ENCODE measurements around the gene CDH3.

Gene CDH3

GRCh38 chr16:68731637-68732036 lies 86.5 kb downstream of the CDH3 start:
- H3K9me3 Mint-ChIP-seq: no peaks in the 10 kb centered on the region
- no peak overlapping the region for H3K27ac Mint-ChIP-seq
- peaks cover 0 to 2% of the 10 kb centered on the region in 2 donors for H3K4me1 Mint-ChIP-seq
- peaks cover 0 to under 1% of the 10 kb centered on the region in 2 donors for H3K36me3 Mint-ChIP-seq
- ATAC-seq (replicated peaks): no peak
- DNase-seq: no peak
- peaks cover 28 to 60% of the 10 kb centered on the region in 2 donors for H3K27me3 Mint-ChIP-seq
- no peak overlapping the region for H3K4me3 Mint-ChIP-seq

- Mint-ChIP-seq H3K4me3 (no peak overlapping the region), H3K4me1 (peaks cover 3 to 7% of the 10 kb centered on the region in 2 donors), H3K36me3 (peaks cover 0 to 4% of the 10 kb centered on the region in 2 donors), H3K9me3 (peaks cover 0 to 1% of the 10 kb centered on the region in 2 donors), H3K27ac (no peak overlapping the region), H3K27me3 (peaks cover 30 to 60% of the 10 kb centered on the region in 2 donors)
- DNase-seq: no peak
- no peak for ATAC-seq (replicated peaks)
Measured at GRCh38 chr16:68732042-68732680, 87.1 kb downstream of the CDH3 start.

GRCh38 chr16:68732741-68733399 lies 87.8 kb downstream of the CDH3 start:
- H3K27me3 Mint-ChIP-seq: peaks cover 34 to 63% of the 10 kb centered on the region in 2 donors
- ATAC-seq (replicated peaks) (no peak), DNase-seq (no peak)
- H3K9me3 Mint-ChIP-seq: peaks cover 0 to 1% of the 10 kb centered on the region in 2 donors
- no peak overlapping the region for H3K4me3 Mint-ChIP-seq
- no peak overlapping the region for H3K27ac Mint-ChIP-seq
- H3K4me1 Mint-ChIP-seq: peaks cover 8 to 14% of the 10 kb centered on the region in 2 donors
- peaks cover 2 to 7% of the 10 kb centered on the region in 2 donors for H3K36me3 Mint-ChIP-seq

GRCh38 chr16:68733570-68733969 lies 88.5 kb downstream of the CDH3 start:
- no peak for ATAC-seq (replicated peaks)
- H3K9me3 Mint-ChIP-seq: peaks cover 0 to 1% of the 10 kb centered on the region in 2 donors
- peaks cover 35 to 65% of the 10 kb centered on the region in 2 donors for H3K27me3 Mint-ChIP-seq
- H3K4me1 Mint-ChIP-seq: peaks cover 8 to 20% of the 10 kb centered on the region in 2 donors
- no peak overlapping the region for H3K4me3 Mint-ChIP-seq
- H3K36me3 Mint-ChIP-seq: peaks cover 2 to 7% of the 10 kb centered on the region in 2 donors
- DNase-seq: no peak
- no peak overlapping the region for H3K27ac Mint-ChIP-seq

GRCh38 chr16:68734782-68735181 lies 89.7 kb downstream of the CDH3 start:
- no peak for ATAC-seq (replicated peaks)
- H3K4me3 Mint-ChIP-seq: no peak overlapping the region
- peaks cover 0 to 1% of the 10 kb centered on the region in 2 donors for H3K9me3 Mint-ChIP-seq
- no peak for DNase-seq
- peaks cover 34 to 57% of the 10 kb centered on the region in 2 donors for H3K27me3 Mint-ChIP-seq
- peaks cover 2 to 7% of the 10 kb centered on the region in 2 donors for H3K36me3 Mint-ChIP-seq
- no peak overlapping the region for H3K27ac Mint-ChIP-seq
- H3K4me1 Mint-ChIP-seq: peaks cover 8 to 24% of the 10 kb centered on the region in 2 donors

GRCh38 chr16:68736561-68736960 lies 91.5 kb downstream of the CDH3 start:
- H3K27me3 Mint-ChIP-seq: peaks cover 34 to 57% of the 10 kb centered on the region in 2 donors
- no peak for ATAC-seq (replicated peaks)
- peaks cover 2 to 7% of the 10 kb centered on the region in 2 donors for H3K36me3 Mint-ChIP-seq
- no peak for DNase-seq
- peaks cover 24 to 41% of the 10 kb centered on the region in 2 donors for H3K4me1 Mint-ChIP-seq
- peak overlapping the region; percentile 61 to 68 for H3K4me3 Mint-ChIP-seq
- H3K27ac Mint-ChIP-seq: no peak overlapping the region
- H3K9me3 Mint-ChIP-seq: peaks cover 0 to 1% of the 10 kb centered on the region in 2 donors

- Mint-ChIP-seq H3K27me3 (peaks cover 33 to 56% of the 10 kb centered on the region in 2 donors), H3K4me3 (peak within 1 kb of the TSS; percentile 61 to 72), H3K4me1 (peaks cover 28 to 44% of the 10 kb centered on the region in 2 donors), H3K27ac (peak within 1 kb of the TSS; percentile 65), H3K9me3 (peaks cover 0 to 1% of the 10 kb centered on the region in 2 donors), H3K36me3 (peaks cover 2 to 7% of the 10 kb centered on the region in 2 donors)
- peak; percentile 46 to 53 for ATAC-seq (replicated peaks)
- no peak for DNase-seq
Measured at GRCh38 chr16:68737046-68737729, 92.1 kb downstream of the CDH3 start, which contains the start of gene CDH1. Gene CDH1 (plus strand): TSS chr16:68737292. CDS start chr16:68737416, 124 bp downstream.

- no peak for DNase-seq
- ATAC-seq (replicated peaks): no peak
- H3K36me3 Mint-ChIP-seq: peaks cover 2 to 7% of the 10 kb centered on the region in 2 donors
- H3K4me1 Mint-ChIP-seq: peaks cover 33 to 52% of the 10 kb centered on the region in 2 donors
- H3K4me3 Mint-ChIP-seq: peak overlapping the region in 1 of 2 donors; percentile 72
- H3K27ac Mint-ChIP-seq: peak overlapping the region; percentile 65
- peaks cover 26 to 50% of the 10 kb centered on the region in 2 donors for H3K27me3 Mint-ChIP-seq
- H3K9me3 Mint-ChIP-seq: peaks cover 0 to 1% of the 10 kb centered on the region in 2 donors
Measured at GRCh38 chr16:68737730-68738629, 92.9 kb downstream of the CDH3 start.

GRCh38 chr16:68739964-68740627 lies 95.0 kb downstream of the CDH3 start:
- peak overlapping the region; percentile 50 to 51 for H3K4me3 Mint-ChIP-seq
- no peak for DNase-seq
- H3K27ac Mint-ChIP-seq: peak overlapping the region; percentile 85
- ATAC-seq (replicated peaks): peak; percentile 33 to 56
- H3K27me3 Mint-ChIP-seq: peaks cover 30 to 42% of the 10 kb centered on the region in 2 donors
- peaks cover 2 to 7% of the 10 kb centered on the region in 2 donors for H3K36me3 Mint-ChIP-seq
- H3K9me3 Mint-ChIP-seq: peaks cover 0 to 1% of the 10 kb centered on the region in 2 donors
- peaks cover 38 to 57% of the 10 kb centered on the region in 2 donors for H3K4me1 Mint-ChIP-seq

- H3K36me3 Mint-ChIP-seq: peaks cover 2 to 7% of the 10 kb centered on the region in 2 donors
- peak overlapping the region; percentile 50 to 51 for H3K4me3 Mint-ChIP-seq
- H3K9me3 Mint-ChIP-seq: peaks cover 0 to 1% of the 10 kb centered on the region in 2 donors
- peak; percentile 43 to 54 for ATAC-seq (replicated peaks)
- DNase-seq: no peak
- H3K27ac Mint-ChIP-seq: peak overlapping the region; percentile 85
- H3K27me3 Mint-ChIP-seq: peaks cover 28 to 42% of the 10 kb centered on the region in 2 donors
- H3K4me1 Mint-ChIP-seq: peaks cover 38 to 57% of the 10 kb centered on the region in 2 donors
Measured at GRCh38 chr16:68740628-68741346, 95.7 kb downstream of the CDH3 start.

- no peaks in the 10 kb centered on the region for H3K9me3 Mint-ChIP-seq
- H3K27ac Mint-ChIP-seq: no peak overlapping the region
- H3K36me3 Mint-ChIP-seq: no peaks in the 10 kb centered on the region
- no peak for DNase-seq
- no peak for ATAC-seq (replicated peaks)
- H3K4me1 Mint-ChIP-seq: peaks cover 30 to 36% of the 10 kb centered on the region in 2 donors
- peaks cover 12 to 37% of the 10 kb centered on the region in 2 donors for H3K27me3 Mint-ChIP-seq
- H3K4me3 Mint-ChIP-seq: no peak overlapping the region
Measured at GRCh38 chr16:68743664-68744063, 98.6 kb downstream of the CDH3 start.

- no peak overlapping the region for H3K27ac Mint-ChIP-seq
- H3K4me1 Mint-ChIP-seq: peaks cover 30 to 34% of the 10 kb centered on the region in 2 donors
- no peaks in the 10 kb centered on the region for H3K36me3 Mint-ChIP-seq
- ATAC-seq (replicated peaks) (no peak), DNase-seq (no peak)
- H3K9me3 Mint-ChIP-seq: no peaks in the 10 kb centered on the region
- no peak overlapping the region for H3K4me3 Mint-ChIP-seq
- peaks cover 12 to 42% of the 10 kb centered on the region in 2 donors for H3K27me3 Mint-ChIP-seq
Measured at GRCh38 chr16:68744744-68745280, 99.7 kb downstream of the CDH3 start.

Data from stimulated activated naive B cell treated with anti-CD40 and anti-IgM and Interleukin-4, amounts not matched to agents 10 μg/mL and 1 μg/mL and 100 μg/mL, for 72 hours (primary cell).